ENCODE measurements around the gene FOXO3. TPM values are rescaled to one million over a fixed set of nuclear protein-coding genes. Genes with fewer than 3 reads are reported as not detected.

FOXO3 gene
- total and polyA plus RNA-seq, 9 donors = 33.4 to 94.8 (median 70.0) TPM

DNA sequence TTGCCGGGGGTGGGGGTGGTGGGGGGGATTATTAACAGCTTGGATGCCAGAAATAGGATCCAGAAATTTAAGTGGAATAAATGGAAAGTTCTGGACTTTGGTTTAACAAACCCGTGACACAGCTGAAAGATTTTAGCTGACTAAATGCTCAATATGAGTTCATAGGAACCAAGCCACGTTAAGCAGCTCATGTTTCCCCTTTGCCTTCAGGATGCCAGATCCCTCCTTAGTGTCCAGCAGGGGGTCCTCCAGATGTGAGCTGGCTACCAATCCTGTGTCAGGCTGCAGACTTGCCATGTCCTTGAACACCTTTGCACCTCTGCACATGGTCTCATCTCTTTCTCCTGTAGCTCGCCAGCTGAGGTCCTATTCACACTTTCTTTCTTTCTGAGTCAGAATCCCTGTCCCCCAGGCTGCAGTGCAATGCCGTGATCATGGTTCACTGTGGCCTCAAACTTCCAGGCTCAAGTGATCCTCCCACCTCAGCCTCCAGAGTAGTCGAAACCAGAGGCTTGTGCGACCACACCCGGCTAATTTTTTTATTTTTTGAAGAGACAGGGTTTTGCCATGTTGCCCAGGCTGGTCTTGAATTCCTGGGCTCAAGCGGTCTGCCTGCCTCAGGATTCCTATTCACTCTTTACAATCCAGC, 154.2 kb downstream of the FOXO3 start:
- Histone ChIP-seq H3K36me3 (no peaks in the 10 kb centered on the region), H3K4me3 (no peak overlapping the region), H3K4me1 (ENCODE audit: insufficient read depth) (peaks cover 22% of the 10 kb centered on the region), H3K27me3 (no peaks in the 10 kb centered on the region), H3K9me3 (no peaks in the 10 kb centered on the region), H3K27ac (peak overlapping the region in 1 of 2 donors; percentile 42)
- DNase-seq = no peak
- intact Hi-C loops (cut with DNase I) = loop anchor here in 1 of 4 donors (5.0 kb wide), 1 partner anchor 37 kb away; no protein-coding TSS in a partner anchor
- TF ChIP-seq POLR2A (IDR thresholded peaks at IDR 0.05) = no peak
- no peak for TF ChIP-seq EP300 (IDR thresholded peaks at IDR 0.05)
- WGBS, 3 donors = 59 to 74% (median 71%) methylated on average over 9 of the region's 9 CpGs

DNA sequence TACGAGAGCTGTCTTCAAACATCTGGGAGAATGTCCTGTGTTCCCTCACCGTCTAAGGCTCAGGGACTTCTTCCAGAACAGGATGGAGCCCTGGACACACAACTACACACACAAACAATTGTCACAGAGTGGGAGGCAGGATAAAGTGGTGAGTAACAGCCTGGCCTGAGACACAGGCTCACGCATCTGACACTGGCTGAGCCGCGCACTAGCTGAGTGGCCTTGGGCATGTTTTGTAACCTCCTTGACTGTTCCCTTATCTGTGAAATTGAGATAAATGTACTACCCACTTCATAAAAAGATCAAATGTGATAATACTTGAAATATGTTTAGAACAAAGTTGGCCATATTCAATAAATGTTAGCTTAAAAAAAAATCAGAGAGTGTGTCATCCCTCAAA, 155.1 kb downstream of the FOXO3 start:
- TF ChIP-seq POLR2A (IDR thresholded peaks at IDR 0.05) = no peak
- TF ChIP-seq, protein P1, sequence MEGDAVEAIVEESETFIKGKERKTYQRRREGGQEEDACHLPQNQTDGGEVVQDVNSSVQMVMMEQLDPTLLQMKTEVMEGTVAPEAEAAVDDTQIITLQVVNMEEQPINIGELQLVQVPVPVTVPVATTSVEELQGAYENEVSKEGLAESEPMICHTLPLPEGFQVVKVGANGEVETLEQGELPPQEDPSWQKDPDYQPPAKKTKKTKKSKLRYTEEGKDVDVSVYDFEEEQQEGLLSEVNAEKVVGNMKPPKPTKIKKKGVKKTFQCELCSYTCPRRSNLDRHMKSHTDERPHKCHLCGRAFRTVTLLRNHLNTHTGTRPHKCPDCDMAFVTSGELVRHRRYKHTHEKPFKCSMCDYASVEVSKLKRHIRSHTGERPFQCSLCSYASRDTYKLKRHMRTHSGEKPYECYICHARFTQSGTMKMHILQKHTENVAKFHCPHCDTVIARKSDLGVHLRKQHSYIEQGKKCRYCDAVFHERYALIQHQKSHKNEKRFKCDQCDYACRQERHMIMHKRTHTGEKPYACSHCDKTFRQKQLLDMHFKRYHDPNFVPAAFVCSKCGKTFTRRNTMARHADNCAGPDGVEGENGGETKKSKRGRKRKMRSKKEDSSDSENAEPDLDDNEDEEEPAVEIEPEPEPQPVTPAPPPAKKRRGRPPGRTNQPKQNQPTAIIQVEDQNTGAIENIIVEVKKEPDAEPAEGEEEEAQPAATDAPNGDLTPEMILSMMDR (IDR thresholded peaks at IDR 0.05) = no peak
- TF ChIP-seq EP300 (IDR thresholded peaks at IDR 0.05) = no peak
- no peak for DNase-seq
- Histone ChIP-seq H3K4me3 (no peak overlapping the region), H3K27ac (no peak overlapping the region), H3K27me3 (no peaks in the 10 kb centered on the region), H3K9me3 (no peaks in the 10 kb centered on the region), H3K4me1 (ENCODE audit: insufficient read depth) (peaks cover 17% of the 10 kb centered on the region), H3K36me3 (no peaks in the 10 kb centered on the region)
- 75 to 91% (median 82%) methylated on average over 5 of the region's 5 CpGs for WGBS, 3 donors
- intact Hi-C loops (cut with DNase I) = loop anchor here in 1 of 4 donors (5.0 kb wide), 1 partner anchor 36 kb away; no protein-coding TSS in a partner anchor

GRCh38 chr6:108716801-108717791, 156.4 kb downstream of the FOXO3 start:
- no peak overlapping the region for H3K27ac ChIP-seq
- no peaks in the 10 kb centered on the region for H3K27me3 ChIP-seq
- TF ChIP-seq, protein P1 (IDR thresholded peaks at IDR 0.05) = no peak
- TF ChIP-seq EP300 (IDR thresholded peaks at IDR 0.05) (no peak), POLR2A (IDR thresholded peaks at IDR 0.05) (no peak)
- intact Hi-C loops (cut with DNase I) = loop anchor here in 1 of 4 donors (5.0 kb wide), 1 partner anchor 35 kb away; no protein-coding TSS in a partner anchor
- DNase-seq = no peak
- H3K9me3 ChIP-seq = no peaks in the 10 kb centered on the region
- H3K4me3 ChIP-seq = no peak overlapping the region
- 90 to 94% (median 92%) methylated on average over 38 to 39 of the region's 39 CpGs for WGBS, 3 donors
- no peaks in the 10 kb centered on the region for H3K36me3 ChIP-seq
- peaks cover 12% of the 10 kb centered on the region for H3K4me1 ChIP-seq (ENCODE audit: insufficient read depth)

DNA sequence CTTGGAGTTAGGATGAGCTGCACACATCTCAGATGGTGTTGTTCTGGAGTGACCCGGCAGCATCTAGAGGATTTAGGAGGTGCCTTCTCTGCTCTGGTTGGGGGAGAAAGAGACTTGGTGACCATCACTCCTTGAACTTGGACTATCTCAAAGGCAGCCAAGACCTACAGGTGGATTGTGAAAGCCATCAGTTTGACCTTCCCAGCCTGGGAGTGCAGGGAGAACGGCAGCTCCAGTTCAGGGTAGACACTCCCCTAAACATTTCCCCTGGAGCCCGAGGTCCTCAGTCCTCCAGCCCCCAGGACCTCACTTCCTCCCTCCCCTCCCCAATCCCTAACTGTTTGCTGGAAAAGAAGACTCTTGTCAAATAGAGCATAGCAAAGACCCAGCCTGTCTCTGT, 158.8 kb downstream of the FOXO3 start:
- H3K4me3 ChIP-seq = no peak overlapping the region
- no peak overlapping the region for H3K27ac ChIP-seq
- H3K4me1 ChIP-seq (ENCODE audit: insufficient read depth) = peaks cover 3% of the 10 kb centered on the region
- no peaks in the 10 kb centered on the region for H3K36me3 ChIP-seq
- no peaks in the 10 kb centered on the region for H3K27me3 ChIP-seq
- H3K9me3 ChIP-seq = no peaks in the 10 kb centered on the region
- no peak for DNase-seq
- WGBS, 3 donors = 81 to 90% (median 85%) methylated on average over 3 of the region's 3 CpGs
- intact Hi-C loops (cut with DNase I) = loop anchor here in 1 of 4 donors (5.0 kb wide), 1 partner anchor 33 kb away; no protein-coding TSS in a partner anchor
- TF ChIP-seq, protein P1 (IDR thresholded peaks at IDR 0.05) = no peak
- TF ChIP-seq EP300 (IDR thresholded peaks at IDR 0.05) = no peak
- TF ChIP-seq POLR2A (IDR thresholded peaks at IDR 0.05) = no peak
